CD8-positive, alpha-beta memory T cell (primary cell): Measurements from ENCODE around the gene IRAG1. TPM values are rescaled to one million over a fixed set of nuclear protein-coding genes. Genes with fewer than 3 reads are reported as not detected.
A peak's percentile ranks its signal among the peaks of the same experiment; 100 is the strongest.

Experiments used
- CTCF ChIA-PET: fragments of 350-600 bp; sonication (Branson Sonifier 250); formaldehyde crosslinking; loops from one replicate; lab custom pipeline; 2021; ENCODE audit warnings: antibody characterized with exemption; lab: Charles Lee
- POLR2A ChIA-PET: fragments of 350-600 bp; sonication (Branson Sonifier 250); formaldehyde crosslinking; loops from one replicate; lab custom pipeline; 2021; ENCODE audit warnings: antibody characterized with exemption; lab: Charles Lee
- DNase-seq, 5 donors: peaks; one replicate each; pipeline versions ENCODE4 v3.0.0 to v3.0.0-alpha.2; 2020 to 2022; ENCODE audit warnings: mixed read lengths in 1 of 5
- H3K27ac ChIP-seq: one replicate; pipeline ENCODE4 v1.7.0; 2013; ENCODE audit warnings: low read depth, mild to moderate bottlenecking, low read length, moderate library complexity
- H3K27me3 ChIP-seq: 2 replicates; pipeline ENCODE4 v1.7.0; 2013; ENCODE audit warnings: low read length, mild to moderate bottlenecking; ENCODE audit not compliant: insufficient read depth, poor library complexity, severe bottlenecking
- H3K36me3 ChIP-seq: 2 replicates; pipeline ENCODE4 v1.7.0; 2013; ENCODE audit warnings: mild to moderate bottlenecking, low read length, moderate library complexity; ENCODE audit not compliant: insufficient read depth
- H3K4me1 ChIP-seq: 2 replicates; pipeline ENCODE4 v1.7.0; 2013; ENCODE audit warnings: mild to moderate bottlenecking, low read length, moderate library complexity; ENCODE audit not compliant: insufficient read depth
- H3K4me3 ChIP-seq: 2 replicates; pipeline ENCODE4 v1.7.0; 2013; ENCODE audit warnings: mild to moderate bottlenecking, low read length
- H3K9me3 ChIP-seq: 2 replicates; pipeline ENCODE4 v1.7.0; 2013; ENCODE audit warnings: mild to moderate bottlenecking, low read length
- H3K27ac Mint-ChIP-seq, 8 donors: one replicate each; pipeline ENCODE4 v1.8.0; 2020 to 2021; ENCODE audit warnings: mixed read lengths in 8 of 8, mild to moderate bottlenecking in 6 of 8, inconsistent platforms in 3 of 8, moderate library complexity in 3 of 8
- H3K27me3 Mint-ChIP-seq, 2 donors: one replicate each; pipeline ENCODE4 v1.8.0; 2020 to 2021; ENCODE audit warnings: mixed read lengths in 2 of 2, mild to moderate bottlenecking in 1 of 2, moderate library complexity in 1 of 2
- H3K36me3 Mint-ChIP-seq, 3 donors: one replicate each; pipeline ENCODE4 v1.8.0; 2020 to 2021; ENCODE audit warnings: mixed read lengths in 3 of 3, inconsistent platforms in 1 of 3, mild to moderate bottlenecking in 1 of 3
- H3K4me1 Mint-ChIP-seq, 3 donors: one replicate each; pipeline ENCODE4 v1.8.0; 2020 to 2021; ENCODE audit warnings: mixed read lengths in 3 of 3, inconsistent platforms in 1 of 3, mild to moderate bottlenecking in 1 of 3
- H3K4me3 Mint-ChIP-seq, 7 donors: one replicate each; pipeline ENCODE4 v1.8.0; 2020 to 2021; ENCODE audit warnings: mixed read lengths in 7 of 7, mild to moderate bottlenecking in 6 of 7, moderate library complexity in 4 of 7, inconsistent platforms in 2 of 7
- H3K9me3 Mint-ChIP-seq, 5 donors: one replicate each; pipeline ENCODE4 v1.8.0; 2020 to 2022; ENCODE audit warnings: mixed read lengths in 5 of 5, mild to moderate bottlenecking in 3 of 5, moderate library complexity in 2 of 5, inconsistent platforms in 1 of 5
- polyA plus RNA-seq: library from polyadenylated mRNA; unstranded; fragments of 300-500 nt; fragmentation: Illumina TruSeq; gene quantifications from one replicate; pipeline ENCODE4 v1.2.3, GENCODE V29; 2021
- total RNA-seq, 2 experiments: library from RNA; stranded (reverse); gene quantifications; one replicate each; pipeline ENCODE4 v1.2.3, GENCODE V29; 2021

IRAG1 gene, protein sequence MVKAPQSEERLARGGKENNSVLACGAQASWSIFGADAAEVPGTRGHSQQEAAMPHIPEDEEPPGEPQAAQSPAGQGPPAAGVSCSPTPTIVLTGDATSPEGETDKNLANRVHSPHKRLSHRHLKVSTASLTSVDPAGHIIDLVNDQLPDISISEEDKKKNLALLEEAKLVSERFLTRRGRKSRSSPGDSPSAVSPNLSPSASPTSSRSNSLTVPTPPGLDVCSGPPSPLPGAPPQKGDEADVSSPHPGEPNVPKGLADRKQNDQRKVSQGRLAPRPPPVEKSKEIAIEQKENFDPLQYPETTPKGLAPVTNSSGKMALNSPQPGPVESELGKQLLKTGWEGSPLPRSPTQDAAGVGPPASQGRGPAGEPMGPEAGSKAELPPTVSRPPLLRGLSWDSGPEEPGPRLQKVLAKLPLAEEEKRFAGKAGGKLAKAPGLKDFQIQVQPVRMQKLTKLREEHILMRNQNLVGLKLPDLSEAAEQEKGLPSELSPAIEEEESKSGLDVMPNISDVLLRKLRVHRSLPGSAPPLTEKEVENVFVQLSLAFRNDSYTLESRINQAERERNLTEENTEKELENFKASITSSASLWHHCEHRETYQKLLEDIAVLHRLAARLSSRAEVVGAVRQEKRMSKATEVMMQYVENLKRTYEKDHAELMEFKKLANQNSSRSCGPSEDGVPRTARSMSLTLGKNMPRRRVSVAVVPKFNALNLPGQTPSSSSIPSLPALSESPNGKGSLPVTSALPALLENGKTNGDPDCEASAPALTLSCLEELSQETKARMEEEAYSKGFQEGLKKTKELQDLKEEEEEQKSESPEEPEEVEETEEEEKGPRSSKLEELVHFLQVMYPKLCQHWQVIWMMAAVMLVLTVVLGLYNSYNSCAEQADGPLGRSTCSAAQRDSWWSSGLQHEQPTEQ
- total RNA-seq, result not detected
- polyA plus RNA-seq, result not detected

DNA sequence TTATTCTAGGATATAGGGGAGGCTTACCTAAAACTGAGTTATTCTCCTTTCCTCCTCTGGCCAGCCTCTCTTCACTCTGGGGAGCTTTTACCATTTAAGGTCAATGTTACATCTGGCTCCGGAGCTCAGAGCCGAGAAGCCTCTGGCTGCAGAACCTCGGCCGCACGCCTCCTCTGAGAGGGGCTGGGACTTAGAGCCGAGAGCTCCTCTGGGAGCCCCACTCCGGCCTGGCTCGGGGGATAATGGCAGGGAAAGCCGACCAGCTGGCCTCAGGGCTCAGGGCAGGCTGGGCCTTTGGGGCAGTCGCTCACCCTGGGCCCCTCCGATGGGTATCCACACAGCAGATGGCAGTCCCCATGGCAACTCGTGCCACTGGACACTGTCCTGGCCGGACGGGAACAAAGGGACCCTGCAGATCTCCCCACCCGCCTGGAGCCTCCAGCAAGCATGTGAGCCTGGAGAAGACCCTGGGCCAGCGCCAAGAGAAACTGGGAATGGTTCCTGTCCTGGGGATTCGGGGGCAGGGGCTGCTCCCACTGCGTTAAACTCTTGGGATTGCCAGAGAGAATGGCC, at the start of gene IRAG1:
Gene IRAG1, minus strand, starts transcription at position 247 of the 573 bp plus-strand sequence. Its CDS starts 153 bp downstream, at position 94.
- no peaks in the 10 kb centered on the region for H3K27me3 ChIP-seq
- ChIA-PET CTCF (no interaction called here), POLR2A (no interaction called here)
- Mint-ChIP-seq H3K9me3 (no peaks in the 10 kb centered on the region), H3K27ac (peak within 1 kb of the TSS in 1 of 8 donors; percentile 29), H3K27me3 (peaks cover 25 to 37% of the 10 kb centered on the region in 2 donors), H3K4me1 (no peaks in the 10 kb centered on the region), H3K36me3 (peaks cover 0 to under 1% (median 0%) of the 10 kb centered on the region in 3 donors), H3K4me3 (no peak within 1 kb of the TSS)
- no peak within 1 kb of the TSS for H3K4me3 ChIP-seq
- no peak for DNase-seq
- H3K27ac ChIP-seq, result no peak within 1 kb of the TSS
- H3K9me3 ChIP-seq, result no peaks in the 10 kb centered on the region
- no peaks in the 10 kb centered on the region for H3K4me1 ChIP-seq
- no peaks in the 10 kb centered on the region for H3K36me3 ChIP-seq

DNA sequence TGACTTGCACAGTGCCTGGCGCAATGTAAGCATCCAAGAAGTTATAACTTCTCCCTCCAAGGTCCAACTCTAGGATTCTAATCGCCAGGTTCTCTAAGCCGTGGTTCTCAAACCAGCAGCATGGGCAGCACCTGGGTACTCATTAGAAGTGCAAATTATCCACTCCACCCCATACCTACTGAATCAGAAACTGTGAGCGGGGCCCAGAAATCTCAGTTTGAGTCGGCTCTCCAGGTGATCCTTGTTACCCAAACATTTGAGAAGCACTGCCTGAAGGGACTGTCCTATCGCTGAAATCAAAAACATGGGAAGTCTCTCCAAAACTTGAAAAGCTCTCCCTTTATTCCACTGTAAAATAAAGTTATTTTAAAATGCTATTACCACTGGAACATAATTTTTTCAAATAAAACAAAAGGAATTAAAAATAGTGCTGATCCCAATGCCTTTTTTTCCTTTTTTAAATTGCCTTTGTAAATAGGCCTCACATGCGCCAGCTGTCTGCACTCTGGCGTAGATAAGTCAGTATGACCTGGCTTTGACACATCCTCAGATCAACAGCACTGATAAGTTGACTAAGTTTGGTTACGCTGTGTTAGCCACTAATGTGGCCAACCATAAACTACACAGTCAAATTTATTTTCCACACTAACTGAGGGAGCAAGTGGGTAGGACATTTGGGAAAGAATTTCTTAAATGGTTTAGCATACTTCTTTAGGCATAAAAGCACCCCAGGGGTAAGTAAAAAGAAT, 49.1 kb upstream of the IRAG1 start:
- H3K27me3 ChIP-seq, result no peaks in the 10 kb centered on the region
- ChIA-PET CTCF (interaction anchor here (1.4 to 1.7 kb wide), 4 partner anchors 8 to 15 kb away, joined by 3 to 6 read pairs (median 4); partner anchors contain the start of gene CTR9), POLR2A (interaction anchor here (1.5 kb wide), 1 partner anchor 9 kb away, joined by 3 read pairs; the partner anchor contains the start of gene CTR9)
- Mint-ChIP-seq H3K4me3 (peak overlapping the region; percentile 45 to 86 (median 77)), H3K36me3 (no peaks in the 10 kb centered on the region), H3K27me3 (peaks cover 0 to 1% of the 10 kb centered on the region in 2 donors), H3K9me3 (no peaks in the 10 kb centered on the region), H3K27ac (peak overlapping the region; percentile 85 to 96 (median 91)), H3K4me1 (peaks cover 33 to 49% (median 40%) of the 10 kb centered on the region in 3 donors)
- DNase-seq, result peak in 4 of 5 donors; percentile 26 to 67 (median 44)
- H3K27ac ChIP-seq, result peak overlapping the region; percentile 19
- H3K36me3 ChIP-seq, result no peaks in the 10 kb centered on the region
- H3K9me3 ChIP-seq, result no peaks in the 10 kb centered on the region
- H3K4me1 ChIP-seq, result peaks cover 35% of the 10 kb centered on the region
- no peak overlapping the region for H3K4me3 ChIP-seq

DNA sequence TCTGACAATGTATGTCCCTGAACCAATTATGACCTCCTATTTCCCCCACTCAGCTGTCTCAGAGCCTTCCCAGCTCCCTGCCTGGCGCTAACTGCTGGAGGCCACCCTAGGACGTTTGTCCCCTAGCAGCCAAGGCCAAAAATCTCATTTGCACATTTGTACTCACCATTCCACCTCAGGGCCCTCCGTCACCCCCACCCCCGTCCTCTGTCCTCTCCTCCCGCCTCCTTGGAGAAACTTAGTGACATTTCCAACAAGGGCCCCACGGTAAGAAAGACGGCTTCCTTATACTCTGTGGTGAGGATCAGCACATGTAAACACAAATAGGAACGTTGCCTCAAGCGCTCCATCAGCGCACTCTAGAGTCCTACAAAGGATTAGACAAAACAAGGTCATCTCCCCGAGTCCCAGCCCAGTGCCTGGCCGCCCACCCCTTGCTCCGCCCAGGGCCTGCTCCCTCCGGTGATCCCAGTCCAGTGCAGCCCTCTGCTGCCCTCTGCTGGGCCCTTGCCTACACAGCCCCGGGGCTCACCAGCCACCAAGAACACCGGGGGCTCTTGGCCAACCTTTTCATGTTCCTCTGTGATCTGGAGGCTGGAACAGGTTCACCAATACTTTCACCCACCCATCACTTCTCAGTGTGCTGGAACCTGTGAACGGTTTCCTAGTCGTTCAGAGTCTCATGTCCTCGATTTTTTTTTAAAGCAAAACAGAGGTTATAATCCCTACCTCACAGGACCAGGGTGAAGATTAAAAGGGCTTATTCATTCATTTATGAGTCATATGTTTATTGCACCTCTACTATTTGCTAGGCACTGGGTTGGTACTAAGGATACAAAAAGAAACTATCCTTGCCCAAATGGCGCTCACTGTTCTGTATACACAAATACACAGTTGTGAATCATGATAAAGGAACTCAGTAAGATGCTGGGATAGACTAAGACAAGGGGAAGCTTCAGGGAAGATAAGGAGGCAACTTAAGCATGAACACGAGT, 42.2 kb upstream of the IRAG1 start:
- Histone ChIP-seq H3K36me3 (no peaks in the 10 kb centered on the region), H3K4me3 (no peak overlapping the region), H3K9me3 (no peaks in the 10 kb centered on the region), H3K27ac (peak overlapping the region; percentile 54), H3K4me1 (peaks cover 9% of the 10 kb centered on the region), H3K27me3 (no peaks in the 10 kb centered on the region)
- Mint-ChIP-seq H3K27ac (peak overlapping the region; percentile 2 to 61 (median 33)), H3K9me3 (no peaks in the 10 kb centered on the region), H3K4me3 (peak overlapping the region in 5 of 7 donors; percentile 49 to 84 (median 69)), H3K36me3 (no peaks in the 10 kb centered on the region), H3K27me3 (peaks cover 7 to 12% of the 10 kb centered on the region in 2 donors), H3K4me1 (peaks cover 8 to 15% (median 15%) of the 10 kb centered on the region in 3 donors)
- CTCF ChIA-PET, result interaction anchor here (0.7 to 3.5 kb wide), 11 partner anchors 9 to 414 kb away, joined by 3 to 14 read pairs (median 5); partner anchors contain the start of gene RNF141
- POLR2A ChIA-PET, result no interaction called here
- DNase-seq, result peak; percentile 77 to 89 (median 84)

DNA sequence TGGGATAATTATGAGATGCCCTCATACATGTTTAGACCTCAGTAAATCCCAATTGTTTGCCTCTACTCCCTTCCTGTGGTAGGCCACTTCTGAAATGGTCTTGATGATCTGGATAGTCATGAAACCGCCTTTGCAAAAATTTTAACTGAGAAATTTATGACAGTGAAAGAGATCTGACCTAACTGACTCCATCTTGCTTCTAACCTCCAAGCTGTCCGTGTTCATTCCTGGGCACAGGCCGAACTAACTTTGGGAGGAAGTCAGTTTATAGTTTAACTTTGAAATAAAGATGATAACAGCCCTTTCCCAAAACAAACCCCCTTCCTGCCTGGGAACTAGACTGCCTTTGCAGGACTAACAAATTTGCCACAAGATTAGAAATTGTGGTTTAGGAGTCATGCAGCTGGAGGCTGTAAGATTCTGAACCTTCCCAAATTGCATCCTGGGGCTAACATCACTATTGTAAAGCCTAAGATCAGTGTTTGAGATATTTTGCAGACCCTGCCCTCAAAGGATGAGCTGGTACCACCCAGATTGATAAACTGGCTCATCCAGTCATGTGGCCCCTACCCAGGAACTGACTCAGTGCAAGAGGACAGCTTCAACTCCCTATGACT, 37.6 kb upstream of the IRAG1 start:
- ChIA-PET CTCF (interaction anchor here (1.0 kb wide), 1 partner anchor 11 kb away, joined by 3 read pairs; no protein-coding TSS in a partner anchor), POLR2A (no interaction called here)
- Mint-ChIP-seq H3K4me1 (peaks cover 7 to 13% (median 8%) of the 10 kb centered on the region in 3 donors), H3K27me3 (peaks cover 5 to 12% of the 10 kb centered on the region in 2 donors), H3K36me3 (no peaks in the 10 kb centered on the region), H3K4me3 (no peak overlapping the region), H3K9me3 (no peaks in the 10 kb centered on the region), H3K27ac (peak overlapping the region in 2 of 8 donors; percentile 16 to 27)
- no peak overlapping the region for H3K27ac ChIP-seq
- H3K36me3 ChIP-seq, result no peaks in the 10 kb centered on the region
- DNase-seq, result no peak
- H3K4me3 ChIP-seq, result no peak overlapping the region
- peaks cover 9% of the 10 kb centered on the region for H3K4me1 ChIP-seq
- H3K9me3 ChIP-seq, result no peaks in the 10 kb centered on the region
- H3K27me3 ChIP-seq, result no peaks in the 10 kb centered on the region

DNA sequence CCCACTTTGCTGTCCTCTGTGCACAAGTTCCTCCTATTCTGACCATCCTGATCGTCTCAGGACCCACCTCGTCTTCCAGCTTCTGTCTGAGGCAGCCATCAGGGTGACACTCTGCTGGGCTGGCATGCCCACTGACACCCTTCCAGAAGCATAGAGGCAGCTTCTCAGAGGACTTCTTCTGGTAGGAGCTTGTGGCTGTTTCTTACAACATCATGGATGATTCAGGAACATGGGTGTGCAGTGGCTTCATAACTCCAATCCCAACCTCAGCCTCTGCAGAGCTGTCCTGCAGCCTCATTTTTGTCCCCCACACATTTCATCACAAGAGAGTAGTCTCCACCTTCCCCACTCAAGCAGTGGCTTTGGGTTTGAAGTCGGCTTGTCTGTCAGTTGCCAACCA, 36.6 kb upstream of the IRAG1 start:
- DNase-seq, result no peak
- Histone ChIP-seq H3K36me3 (no peaks in the 10 kb centered on the region), H3K9me3 (no peaks in the 10 kb centered on the region), H3K27me3 (no peaks in the 10 kb centered on the region), H3K4me3 (no peak overlapping the region), H3K4me1 (peaks cover 8% of the 10 kb centered on the region), H3K27ac (no peak overlapping the region)
- H3K4me1 Mint-ChIP-seq, result peaks cover 7 to 14% (median 10%) of the 10 kb centered on the region in 3 donors
- ChIA-PET POLR2A (no interaction called here), CTCF (interaction anchor here (1.0 kb wide), 1 partner anchor 12 kb away, joined by 3 read pairs; no protein-coding TSS in a partner anchor)
- H3K27me3 Mint-ChIP-seq, result peaks cover 5 to 12% of the 10 kb centered on the region in 2 donors
- no peak overlapping the region for H3K4me3 Mint-ChIP-seq
- H3K36me3 Mint-ChIP-seq, result peaks cover 0 to 5% (median 0%) of the 10 kb centered on the region in 3 donors
- H3K27ac Mint-ChIP-seq, result no peak overlapping the region
- H3K9me3 Mint-ChIP-seq, result no peaks in the 10 kb centered on the region

DNA sequence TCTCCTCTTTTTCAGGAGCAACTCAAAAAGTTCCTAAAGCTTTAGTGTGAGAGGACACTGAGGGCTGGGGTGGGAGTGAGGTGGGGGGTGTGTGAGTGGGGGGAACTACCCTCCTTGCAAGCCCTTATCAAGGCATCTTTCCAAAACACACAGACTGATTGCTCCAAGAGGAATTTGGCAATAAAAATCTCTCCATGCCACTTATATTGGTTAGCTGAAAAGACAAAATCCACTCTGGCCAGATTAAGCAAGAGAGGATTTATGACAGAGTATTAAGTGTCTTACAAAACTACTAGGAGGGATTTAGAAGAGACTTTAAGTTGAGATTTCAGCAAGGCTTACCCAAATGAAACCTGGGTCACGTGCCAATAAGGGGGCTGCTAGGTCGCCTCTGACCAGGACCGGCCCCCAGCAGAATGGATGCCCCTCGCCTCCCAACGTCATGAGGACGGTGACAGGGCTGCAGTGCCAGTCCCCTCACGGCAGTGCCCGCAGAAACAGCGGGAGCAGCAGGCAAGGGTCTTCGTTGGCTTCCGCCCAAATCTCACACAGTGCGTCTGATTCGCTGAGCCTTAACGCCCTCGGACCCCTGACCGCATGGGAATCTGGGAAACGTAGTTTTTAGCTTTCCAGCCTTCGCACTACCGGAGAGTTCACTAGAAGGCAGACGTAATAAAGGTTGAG, 35.4 kb upstream of the IRAG1 start:
- POLR2A ChIA-PET, result no interaction called here
- H3K36me3 Mint-ChIP-seq, result peaks cover 0 to 5% (median 0%) of the 10 kb centered on the region in 3 donors

More for the DNA sequence above, 35.4 kb upstream of the IRAG1 start:
- peaks cover 5 to 12% of the 10 kb centered on the region in 2 donors for H3K27me3 Mint-ChIP-seq
- no peak overlapping the region for H3K27ac Mint-ChIP-seq
- H3K4me3 Mint-ChIP-seq, result no peak overlapping the region
- CTCF ChIA-PET, result interaction anchor here (1.5 kb wide), 1 partner anchor 14 kb away, joined by 4 read pairs; no protein-coding TSS in a partner anchor
- Histone ChIP-seq H3K27me3 (no peaks in the 10 kb centered on the region), H3K4me3 (no peak overlapping the region), H3K4me1 (peaks cover 12% of the 10 kb centered on the region), H3K27ac (no peak overlapping the region), H3K9me3 (no peaks in the 10 kb centered on the region), H3K36me3 (no peaks in the 10 kb centered on the region)
- no peaks in the 10 kb centered on the region for H3K9me3 Mint-ChIP-seq
- DNase-seq, result no peak
- H3K4me1 Mint-ChIP-seq, result peaks cover 7 to 18% (median 14%) of the 10 kb centered on the region in 3 donors
